Muscle of back (tissue), 11 donors: ENCODE measurements around the gene PPARG. TPM values are rescaled to one million over a fixed set of nuclear protein-coding genes. Genes with fewer than 3 reads are reported as not detected.
"Not testable (repeated sequence)": the region's sequence is repeated elsewhere in the genome, so short reads cannot be mapped to it uniquely, and the experiment has no call there.

ENCODE experiments used
- DNase-seq, 3 donors: peaks; one replicate each; pipeline versions ENCODE4 v3.0.0 to v3.0.0-alpha.2; 2013
- polyA plus RNA-seq, 10 donors: library from polyadenylated mRNA; unstranded; fragments of 120-200 nt; gene quantifications; one replicate each; pipeline ENCODE4 v1.2.1, GENCODE V29; 2013; ENCODE audit not compliant: insufficient read length in 10 of 10

Gene PPARG
- polyA plus RNA-seq, 10 donors = 3.3 to 11.9 (median 4.9) TPM

GRCh38 chr3:12278566-12278965, 10.3 kb upstream of the PPARG start:
- no peak for DNase-seq

GRCh38 chr3:12279591-12280326, 9.1 kb upstream of the PPARG start:
- DNase-seq = no peak

- no peak for DNase-seq
Measured at GRCh38 chr3:12280357-12280806, 8.5 kb upstream of the PPARG start.

- no peak for DNase-seq
Measured at GRCh38 chr3:12284591-12284990, 4.3 kb upstream of the PPARG start.

GRCh38 chr3:12285003-12285555, 3.8 kb upstream of the PPARG start:
- no peak for DNase-seq

GRCh38 chr3:12285779-12286178, 3.1 kb upstream of the PPARG start:
- not testable (repeated sequence) for DNase-seq

GRCh38 chr3:12286504-12286903, 2.4 kb upstream of the PPARG start:
- no peak for DNase-seq

GRCh38 chr3:12286927-12287726, 1.7 kb upstream of the PPARG start:
- DNase-seq = peak in 1 of 3 donors; percentile 54

GRCh38 chr3:12287727-12288181, 1.1 kb upstream of the PPARG start:
- peak in 1 of 3 donors; percentile 42 for DNase-seq

- DNase-seq = peak in 1 of 3 donors; percentile 20
Measured at GRCh38 chr3:12289524-12289923, 654 bp downstream of the PPARG start.

- DNase-seq = no peak
Measured at GRCh38 chr3:12292770-12293169, 3.9 kb downstream of the PPARG start.

- peak in 1 of 3 donors; percentile 43 for DNase-seq
Measured at GRCh38 chr3:12294885-12295580, 6.2 kb downstream of the PPARG start.

GRCh38 chr3:12296511-12296910, 7.6 kb downstream of the PPARG start:
- no peak for DNase-seq

- no peak for DNase-seq
Measured at GRCh38 chr3:12299026-12299425, 10.2 kb downstream of the PPARG start.

- DNase-seq = no peak
Measured at GRCh38 chr3:12300137-12300536, 11.3 kb downstream of the PPARG start.

GRCh38 chr3:12301031-12301430, 12.2 kb downstream of the PPARG start:
- DNase-seq = no peak

GRCh38 chr3:12301513-12301912, 12.6 kb downstream of the PPARG start:
- DNase-seq = no peak

GRCh38 chr3:12302564-12302963, 13.7 kb downstream of the PPARG start:
- DNase-seq = no peak

GRCh38 chr3:12303534-12303933, 14.7 kb downstream of the PPARG start:
- DNase-seq = peak in 1 of 3 donors; percentile 85

GRCh38 chr3:12303993-12304392, 15.1 kb downstream of the PPARG start:
- no peak for DNase-seq

- no peak for DNase-seq
Measured at GRCh38 chr3:12307136-12307535, 18.3 kb downstream of the PPARG start.

GRCh38 chr3:12308517-12308916, 19.6 kb downstream of the PPARG start:
- peak in 1 of 3 donors; percentile 85 for DNase-seq
